Pancreas (tissue), 10 donors: ENCODE measurements around the gene SMYD3. TPM values are rescaled to one million over a fixed set of nuclear protein-coding genes. Genes with fewer than 3 reads are reported as not detected.

Experiments
- ATAC-seq, 4 donors: fragments of 200-7000 bp; cut with Tn5 transposase; one replicate each; pipeline versions ENCODE4 v1.8.0 to v1.9.1; 2020; ENCODE audit warnings: mild to moderate bottlenecking in 4 of 4, moderate library complexity in 4 of 4
- DNase-seq, 6 donors: peaks; one replicate each; pipeline ENCODE4 v3.0.0-alpha.2; 2020
- FAIRE-seq: peaks from 2 replicates; lab custom pipeline; 2012; peaks lifted over from hg19 to GRCh38; lab: Jason Lieb, UNC
- H3K27ac ChIP-seq, 4 donors: fragments of 200-600 bp; sonication (generic); 1 replicate in 3 of 4; 2 replicates in 1 of 4; pipeline versions ENCODE4 v1.5.0 to v1.8.0; 2020
- H3K27me3 ChIP-seq, 4 donors: fragments of 200-600 bp; one replicate each; pipeline ENCODE4 v1.8.0; 2021
- H3K36me3 ChIP-seq, 3 donors: fragments of 200-600 bp; sonication (generic) in 1 of 3; one replicate each; pipeline versions ENCODE4 v1.5.0 to v1.8.0; 2020 to 2021
- H3K4me1 ChIP-seq, 3 donors: fragments of 200-600 bp; one replicate each; pipeline ENCODE4 v1.8.0; 2021
- H3K4me3 ChIP-seq, 4 donors: fragments of 200-600 bp; sonication (generic) in 2 of 4; one replicate each; pipeline versions ENCODE4 v1.5.0 to v1.8.0; 2020 to 2021
- H3K9me3 ChIP-seq, 4 donors: fragments of 200-600 bp; one replicate each; pipeline ENCODE4 v1.8.0; 2021
- WGBS, 2 donors: extraction: QIAGEN DNeasy Blood & Tissue Kit; methylation state at CpG; one replicate each; pipeline ENCODE4 v1.1.7; 2013; 5-methylcytosine and 5-hydroxymethylcytosine counted together
- intact Hi-C, 3 donors: fragments of 100-400 bp; cut with DNase I; formaldehyde crosslinking; loops; one replicate each; pipeline versions ENCODE4 v1.11.1 to v1.14.2; 2022
- polyA plus RNA-seq, 2 donors: library from polyadenylated mRNA; stranded (reverse); fragments of 200-250 nt; gene quantifications; one replicate each; pipeline ENCODE4 v1.2.3, GENCODE V29; 2013
- total RNA-seq, 6 donors: library from RNA; stranded (reverse); fragmentation: NEBNext Ultra II Directional in 4 of 6; extraction: Animal tissue kit (Norgen Biotek cat#: 25700) in 4 of 6; gene quantifications; one replicate each; pipeline versions ENCODE4 v1.2.1 to v1.2.4, GENCODE V29; 2021 to 2023
- TF ChIP-seq, protein P1 (sequence below), 4 donors: fragments of 200-600 bp; sonication (generic) in 3 of 4; IDR thresholded peaks; one replicate each; pipeline versions ENCODE4 v1.5.0 to v1.8.0; 2021; ENCODE audit warnings: antibody characterized with exemption in 4 of 4
- donor health status: healthy with polysubstance abuse.
- donor health status: DM: no; HTN: no; CAD: no; lungs with moderate emphysema.
- donor health status: DM: no; HTN: no; CAD: no.
- donor health status: control.
- donor health status: control.
- donor health status: Bipolar disorder and iron deficiency.
- donor health status: DM: yes; HTN: yes; CAD: no.
- donor health status: DM: no; HTN: no; CAD: no.
- donor health status: DM: no; HTN: no; CAD: no.
- donor health status: DM: yes; HTN: yes; CAD: no.

The SMYD3 gene
- total and polyA plus RNA-seq, 8 donors = 4.6 to 10.5 (median 6.7) TPM

- ATAC-seq = peak in 1 of 4 donors; percentile 8
- Histone ChIP-seq H3K36me3 (no peaks in the 10 kb centered on the region), H3K27me3 (no peaks in the 10 kb centered on the region), H3K27ac (no peak overlapping the region), H3K4me3 (no peak overlapping the region), H3K4me1 (no peaks in the 10 kb centered on the region), H3K9me3 (no peaks in the 10 kb centered on the region)
- no peak for FAIRE-seq
- 82 to 83% methylated on average over 11 of the region's 11 CpGs for WGBS, 2 donors
- TF ChIP-seq, protein P1, sequence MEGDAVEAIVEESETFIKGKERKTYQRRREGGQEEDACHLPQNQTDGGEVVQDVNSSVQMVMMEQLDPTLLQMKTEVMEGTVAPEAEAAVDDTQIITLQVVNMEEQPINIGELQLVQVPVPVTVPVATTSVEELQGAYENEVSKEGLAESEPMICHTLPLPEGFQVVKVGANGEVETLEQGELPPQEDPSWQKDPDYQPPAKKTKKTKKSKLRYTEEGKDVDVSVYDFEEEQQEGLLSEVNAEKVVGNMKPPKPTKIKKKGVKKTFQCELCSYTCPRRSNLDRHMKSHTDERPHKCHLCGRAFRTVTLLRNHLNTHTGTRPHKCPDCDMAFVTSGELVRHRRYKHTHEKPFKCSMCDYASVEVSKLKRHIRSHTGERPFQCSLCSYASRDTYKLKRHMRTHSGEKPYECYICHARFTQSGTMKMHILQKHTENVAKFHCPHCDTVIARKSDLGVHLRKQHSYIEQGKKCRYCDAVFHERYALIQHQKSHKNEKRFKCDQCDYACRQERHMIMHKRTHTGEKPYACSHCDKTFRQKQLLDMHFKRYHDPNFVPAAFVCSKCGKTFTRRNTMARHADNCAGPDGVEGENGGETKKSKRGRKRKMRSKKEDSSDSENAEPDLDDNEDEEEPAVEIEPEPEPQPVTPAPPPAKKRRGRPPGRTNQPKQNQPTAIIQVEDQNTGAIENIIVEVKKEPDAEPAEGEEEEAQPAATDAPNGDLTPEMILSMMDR (IDR thresholded peaks at IDR 0.05) = no peak
- DNase-seq = no peak
- intact Hi-C loops = no loop called here
Measured at GRCh38 chr1:246166841-246167240, 340.2 kb downstream of the SMYD3 start.

DNA sequence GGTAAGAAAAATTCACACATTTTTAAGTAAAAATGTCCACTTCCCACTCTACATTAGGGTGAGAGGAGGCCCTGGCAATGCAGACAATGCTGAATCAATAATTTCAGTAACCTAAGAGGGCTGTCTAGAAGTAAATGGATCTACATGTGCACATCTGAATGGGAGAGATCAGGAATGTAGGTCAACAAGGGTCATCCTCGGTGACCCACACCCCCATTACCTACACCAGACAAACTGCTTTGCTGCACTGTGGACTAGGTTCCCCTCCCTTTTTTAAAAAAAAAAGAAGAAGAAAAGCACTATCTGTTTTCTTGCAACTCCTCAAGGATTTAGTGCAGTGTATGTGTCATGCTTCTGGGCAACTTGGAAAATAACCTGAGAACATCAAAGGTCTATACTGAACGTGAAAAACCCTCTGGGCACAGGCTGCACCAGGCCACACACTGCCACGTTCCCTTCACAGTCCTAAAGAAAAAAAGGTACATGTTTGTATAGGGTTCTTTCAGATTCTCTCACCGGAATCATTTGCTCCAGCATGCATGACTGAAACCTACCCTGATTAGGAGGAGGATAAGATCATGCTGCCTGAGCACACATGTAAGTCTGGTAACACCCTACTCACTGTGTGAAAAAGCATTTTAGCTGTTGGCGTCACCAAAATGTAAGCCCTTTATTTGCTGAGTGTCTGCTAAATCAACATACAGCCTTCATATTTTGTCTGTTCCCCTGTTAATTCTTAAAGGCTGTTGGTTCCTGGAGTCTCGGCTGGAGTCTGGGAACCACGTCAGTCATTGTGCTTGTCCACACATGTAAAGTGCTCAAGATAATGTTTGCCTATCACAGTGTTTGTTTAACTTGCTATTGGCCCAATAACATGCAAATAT, 341.0 kb downstream of the SMYD3 start:
- FAIRE-seq = no peak
- no peaks in the 10 kb centered on the region for H3K36me3 ChIP-seq

DNA sequence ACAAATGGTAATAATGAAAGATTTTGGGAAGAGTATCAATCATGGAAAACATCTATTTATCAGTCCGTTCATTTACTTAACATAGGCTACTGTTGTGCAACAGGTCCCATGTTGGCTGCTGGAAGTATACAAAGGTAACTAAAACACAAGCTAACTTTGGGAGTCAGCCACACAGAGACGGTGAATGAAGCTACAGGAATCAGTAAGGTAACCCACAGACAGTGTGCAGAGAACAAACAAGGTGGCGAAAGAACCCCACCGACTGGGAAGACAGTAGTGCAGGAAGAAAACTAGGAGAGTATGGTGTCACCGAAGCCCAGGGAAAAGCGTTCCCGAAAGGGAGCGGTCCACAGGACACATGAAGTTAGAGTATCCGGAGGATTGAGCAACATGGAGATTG, 342.3 kb downstream of the SMYD3 start:
- Histone ChIP-seq H3K27ac (no peak overlapping the region), H3K9me3 (no peaks in the 10 kb centered on the region), H3K36me3 (no peaks in the 10 kb centered on the region), H3K27me3 (no peaks in the 10 kb centered on the region), H3K4me1 (no peaks in the 10 kb centered on the region), H3K4me3 (no peak overlapping the region)
- no peak for DNase-seq
- 93 to 94% methylated on average over 9 of the region's 9 CpGs for WGBS, 2 donors
- no peak for ATAC-seq
- no peak for FAIRE-seq
- TF ChIP-seq, protein P1 (IDR thresholded peaks at IDR 0.05) = no peak
- intact Hi-C loops = no loop called here

More for the DNA sequence above, 341.0 kb downstream of the SMYD3 start:
- Histone ChIP-seq H3K4me1 (no peaks in the 10 kb centered on the region), H3K9me3 (no peaks in the 10 kb centered on the region), H3K4me3 (no peak overlapping the region), H3K27me3 (no peaks in the 10 kb centered on the region), H3K27ac (no peak overlapping the region)
- intact Hi-C loops = no loop called here
- peak in 1 of 6 donors; percentile 13 for DNase-seq
- 38 to 50% methylated on average over 7 of the region's 7 CpGs for WGBS, 2 donors
- ATAC-seq = peak; percentile 75 to 91 (median 82)
- TF ChIP-seq, protein P1 (IDR thresholded peaks at IDR 0.05) = no peak

GRCh38 chr1:246162560-246162959, 344.5 kb downstream of the SMYD3 start:
- no peaks in the 10 kb centered on the region for H3K4me1 ChIP-seq
- H3K9me3 ChIP-seq = no peaks in the 10 kb centered on the region
- WGBS, 2 donors = 98 to 100% methylated on average over 1 of the region's 1 CpG
- no peak for ATAC-seq
- no peaks in the 10 kb centered on the region for H3K36me3 ChIP-seq
- no peak for FAIRE-seq
- H3K4me3 ChIP-seq = no peak overlapping the region
- no peak overlapping the region for H3K27ac ChIP-seq
- DNase-seq = no peak
- H3K27me3 ChIP-seq = no peaks in the 10 kb centered on the region
- intact Hi-C loops = no loop called here
- TF ChIP-seq, protein P1 (IDR thresholded peaks at IDR 0.05) = no peak

DNA sequence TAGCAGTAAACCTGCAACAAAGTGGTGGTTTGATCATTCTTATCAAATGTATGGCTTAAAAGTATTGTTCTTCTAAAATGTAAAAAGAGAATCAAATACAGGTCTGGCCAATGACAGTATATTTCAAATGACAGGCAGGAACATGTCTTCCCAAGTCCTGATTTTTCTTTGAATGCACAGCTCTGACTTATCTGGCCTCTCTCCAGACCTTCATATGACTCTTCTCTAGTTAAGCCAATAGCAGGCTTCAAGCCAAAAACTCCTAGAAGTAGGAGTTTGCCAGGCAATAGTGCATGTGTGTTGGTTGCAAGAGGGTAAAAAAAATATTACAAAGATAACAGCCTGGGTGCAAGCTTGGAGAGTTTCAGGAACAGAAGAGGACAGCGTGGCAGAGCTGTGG, 345.5 kb downstream of the SMYD3 start:
- no peaks in the 10 kb centered on the region for H3K27me3 ChIP-seq
- no peak overlapping the region for H3K4me3 ChIP-seq
- no peaks in the 10 kb centered on the region for H3K9me3 ChIP-seq
- H3K27ac ChIP-seq = no peak overlapping the region
- WGBS, 2 donors = 92 to 96% methylated on average over 1 of the region's 1 CpG
- FAIRE-seq = no peak
- H3K36me3 ChIP-seq = no peaks in the 10 kb centered on the region
- ATAC-seq = no peak
- TF ChIP-seq, protein P1 (IDR thresholded peaks at IDR 0.05) = no peak
- intact Hi-C loops = no loop called here
- DNase-seq = no peak
- H3K4me1 ChIP-seq = no peaks in the 10 kb centered on the region
